ENCODE results near the gene DHPS.

DHPS gene

DNA sequence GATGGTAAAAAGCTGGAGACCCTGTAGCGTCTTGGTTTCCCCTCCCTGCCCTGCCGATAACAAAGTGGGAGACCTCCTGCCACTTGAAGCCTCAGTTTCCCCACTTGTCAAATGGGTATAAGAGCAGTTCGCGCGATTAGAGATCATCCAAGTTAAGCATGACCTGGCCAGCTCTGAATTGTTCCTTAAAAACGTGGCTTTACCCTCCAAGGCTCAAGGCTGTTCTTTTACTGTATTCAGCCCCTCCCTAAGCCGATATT, 41.6 kb upstream of the DHPS start:
- no peaks in the 10 kb centered on the region for H3K27me3 ChIP-seq (ENCODE audit: insufficient read depth, poor library complexity, severe bottlenecking)
- TF ChIP-seq, protein P1, sequence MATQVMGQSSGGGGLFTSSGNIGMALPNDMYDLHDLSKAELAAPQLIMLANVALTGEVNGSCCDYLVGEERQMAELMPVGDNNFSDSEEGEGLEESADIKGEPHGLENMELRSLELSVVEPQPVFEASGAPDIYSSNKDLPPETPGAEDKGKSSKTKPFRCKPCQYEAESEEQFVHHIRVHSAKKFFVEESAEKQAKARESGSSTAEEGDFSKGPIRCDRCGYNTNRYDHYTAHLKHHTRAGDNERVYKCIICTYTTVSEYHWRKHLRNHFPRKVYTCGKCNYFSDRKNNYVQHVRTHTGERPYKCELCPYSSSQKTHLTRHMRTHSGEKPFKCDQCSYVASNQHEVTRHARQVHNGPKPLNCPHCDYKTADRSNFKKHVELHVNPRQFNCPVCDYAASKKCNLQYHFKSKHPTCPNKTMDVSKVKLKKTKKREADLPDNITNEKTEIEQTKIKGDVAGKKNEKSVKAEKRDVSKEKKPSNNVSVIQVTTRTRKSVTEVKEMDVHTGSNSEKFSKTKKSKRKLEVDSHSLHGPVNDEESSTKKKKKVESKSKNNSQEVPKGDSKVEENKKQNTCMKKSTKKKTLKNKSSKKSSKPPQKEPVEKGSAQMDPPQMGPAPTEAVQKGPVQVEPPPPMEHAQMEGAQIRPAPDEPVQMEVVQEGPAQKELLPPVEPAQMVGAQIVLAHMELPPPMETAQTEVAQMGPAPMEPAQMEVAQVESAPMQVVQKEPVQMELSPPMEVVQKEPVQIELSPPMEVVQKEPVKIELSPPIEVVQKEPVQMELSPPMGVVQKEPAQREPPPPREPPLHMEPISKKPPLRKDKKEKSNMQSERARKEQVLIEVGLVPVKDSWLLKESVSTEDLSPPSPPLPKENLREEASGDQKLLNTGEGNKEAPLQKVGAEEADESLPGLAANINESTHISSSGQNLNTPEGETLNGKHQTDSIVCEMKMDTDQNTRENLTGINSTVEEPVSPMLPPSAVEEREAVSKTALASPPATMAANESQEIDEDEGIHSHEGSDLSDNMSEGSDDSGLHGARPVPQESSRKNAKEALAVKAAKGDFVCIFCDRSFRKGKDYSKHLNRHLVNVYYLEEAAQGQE (IDR thresholded peaks at IDR 0.05; ENCODE audit: insufficient replicate concordance, low read depth) = no peak
- TF ChIP-seq, protein P2, sequence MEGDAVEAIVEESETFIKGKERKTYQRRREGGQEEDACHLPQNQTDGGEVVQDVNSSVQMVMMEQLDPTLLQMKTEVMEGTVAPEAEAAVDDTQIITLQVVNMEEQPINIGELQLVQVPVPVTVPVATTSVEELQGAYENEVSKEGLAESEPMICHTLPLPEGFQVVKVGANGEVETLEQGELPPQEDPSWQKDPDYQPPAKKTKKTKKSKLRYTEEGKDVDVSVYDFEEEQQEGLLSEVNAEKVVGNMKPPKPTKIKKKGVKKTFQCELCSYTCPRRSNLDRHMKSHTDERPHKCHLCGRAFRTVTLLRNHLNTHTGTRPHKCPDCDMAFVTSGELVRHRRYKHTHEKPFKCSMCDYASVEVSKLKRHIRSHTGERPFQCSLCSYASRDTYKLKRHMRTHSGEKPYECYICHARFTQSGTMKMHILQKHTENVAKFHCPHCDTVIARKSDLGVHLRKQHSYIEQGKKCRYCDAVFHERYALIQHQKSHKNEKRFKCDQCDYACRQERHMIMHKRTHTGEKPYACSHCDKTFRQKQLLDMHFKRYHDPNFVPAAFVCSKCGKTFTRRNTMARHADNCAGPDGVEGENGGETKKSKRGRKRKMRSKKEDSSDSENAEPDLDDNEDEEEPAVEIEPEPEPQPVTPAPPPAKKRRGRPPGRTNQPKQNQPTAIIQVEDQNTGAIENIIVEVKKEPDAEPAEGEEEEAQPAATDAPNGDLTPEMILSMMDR (IDR thresholded peaks at IDR 0.05; ENCODE audit: insufficient read depth, low read length) = no peak
- TF ChIP-seq GABPA (IDR thresholded peaks at IDR 0.05; ENCODE audit: low read depth) = no peak
- TF ChIP-seq POLR2AphosphoS5 (IDR thresholded peaks at IDR 0.05; ENCODE audit: low read depth) = no peak
- TF ChIP-seq SPI1 (IDR thresholded peaks at IDR 0.05; ENCODE audit: borderline replicate concordance, low read depth) = no peak
- peak overlapping the region; percentile 93 for H3K27ac ChIP-seq (replicated peaks)
- H3K4me3 ChIP-seq (replicated peaks; ENCODE audit: insufficient read depth, low read length) = peak overlapping the region; percentile 88
- peak in 1 of 2 experiments; percentile 21 for DNase-seq (ENCODE audit: low read depth in 1 of 2, low spot score in 1 of 2)

DNA sequence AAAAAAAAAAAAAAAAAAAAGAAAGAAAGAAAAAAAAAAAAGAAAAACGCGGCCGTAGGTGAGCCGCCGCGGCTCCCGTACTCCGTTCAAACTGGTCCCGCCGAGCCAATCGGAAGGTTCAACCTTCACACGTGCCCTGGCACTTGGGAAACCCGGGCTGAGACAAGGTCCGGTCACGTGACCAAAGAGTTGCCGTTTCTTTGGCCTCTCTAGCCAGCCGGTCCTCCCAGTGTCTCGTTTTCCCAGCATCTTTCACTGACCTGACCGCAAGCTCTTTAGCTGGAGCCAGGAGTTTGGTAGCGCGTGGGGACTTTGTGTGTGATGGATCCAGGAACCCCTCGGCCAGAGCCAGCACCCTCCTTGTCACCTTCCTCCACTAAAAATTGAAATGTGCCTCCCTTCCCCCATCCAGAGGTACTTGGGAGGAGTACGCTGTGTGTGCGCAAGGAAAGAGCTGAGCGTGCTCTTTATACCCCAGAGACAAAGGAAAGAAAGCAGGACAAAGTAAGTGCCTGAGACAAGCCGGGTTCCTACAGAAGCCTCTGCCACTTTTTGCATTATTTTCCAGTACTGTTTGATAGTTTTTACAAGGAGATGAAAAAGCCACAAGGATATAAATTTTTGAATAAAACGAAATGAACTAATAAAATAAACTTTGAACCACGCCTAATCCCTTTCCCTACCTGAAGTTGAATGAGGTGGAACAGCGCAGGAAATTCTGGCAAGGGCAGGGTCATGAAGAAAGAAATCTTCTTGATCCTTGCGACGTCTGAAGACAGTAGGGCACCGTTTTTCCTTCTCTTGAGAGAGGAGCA, 41.1 kb upstream of the DHPS start:
- TF ChIP-seq, protein P1 (IDR thresholded peaks at IDR 0.05; ENCODE audit: insufficient replicate concordance, low read depth) = no peak
- TF ChIP-seq, protein P2 (IDR thresholded peaks at IDR 0.05; ENCODE audit: insufficient read depth, low read length) = no peak
- TF ChIP-seq SPI1 (IDR thresholded peaks at IDR 0.05; ENCODE audit: borderline replicate concordance, low read depth) (no peak), POLR2AphosphoS5 (IDR thresholded peaks at IDR 0.05; ENCODE audit: low read depth) (peak; percentile 57; the same call in 1 of the 2 replicates), GABPA (IDR thresholded peaks at IDR 0.05; ENCODE audit: low read depth) (peak; percentile 64)
- no peaks in the 10 kb centered on the region for H3K27me3 ChIP-seq (ENCODE audit: insufficient read depth, poor library complexity, severe bottlenecking)
- DNase-seq (ENCODE audit: low read depth in 1 of 2, low spot score in 1 of 2) = peak; percentile 99
- peak overlapping the region; percentile 93 for H3K27ac ChIP-seq (replicated peaks)
- H3K4me3 ChIP-seq (replicated peaks; ENCODE audit: insufficient read depth, low read length) = peak overlapping the region; percentile 88

DNA sequence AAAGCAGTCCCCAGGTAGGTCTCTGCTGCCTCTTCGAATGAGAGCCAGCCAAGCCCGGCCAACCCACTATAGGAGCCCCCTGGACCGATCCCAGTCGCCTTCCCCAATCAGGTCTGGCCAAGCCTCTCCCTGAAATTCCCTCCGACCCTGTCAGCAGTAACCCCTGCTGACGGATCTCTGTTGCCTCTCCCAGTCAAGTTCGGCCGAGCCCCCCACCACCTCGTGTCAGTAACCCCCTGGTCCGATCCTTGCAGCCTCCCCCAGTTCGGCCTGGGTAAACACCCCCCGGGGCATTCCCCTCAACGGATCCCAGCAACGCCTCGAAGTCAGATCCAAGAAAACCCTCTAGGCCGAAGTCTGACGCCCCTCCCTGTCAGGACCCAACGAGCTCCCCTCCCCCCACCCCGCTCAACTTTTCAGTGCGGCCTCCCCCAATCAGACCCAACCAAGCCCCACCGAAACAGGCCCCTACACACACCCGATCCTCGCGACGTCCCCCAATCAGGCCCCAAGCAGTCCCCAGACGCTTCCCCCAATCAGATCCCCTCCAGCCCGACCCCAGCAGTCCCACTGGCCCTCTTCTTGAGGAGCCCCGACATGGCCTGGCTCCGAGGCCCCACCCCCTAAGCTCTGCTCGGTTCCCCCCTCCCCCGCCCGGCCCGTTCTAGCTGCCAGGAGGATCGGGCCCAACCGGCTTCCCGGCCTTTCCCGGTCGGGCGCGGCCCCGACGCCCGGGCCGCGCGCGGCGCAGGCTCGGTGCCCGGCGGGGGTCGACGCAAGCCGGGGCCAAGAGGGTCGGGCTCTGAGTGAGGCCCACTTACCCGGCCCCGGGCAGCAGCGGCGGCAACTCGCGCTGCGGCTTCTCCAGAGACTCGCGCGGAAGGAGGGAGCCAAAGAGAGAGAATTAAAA, 40.2 kb upstream of the DHPS start:
- peak; percentile 34 to 72 for DNase-seq (ENCODE audit: low read depth in 1 of 2, low spot score in 1 of 2)
- peak overlapping the region; percentile 93 for H3K27ac ChIP-seq (replicated peaks)

More for the DNA sequence above, 40.2 kb upstream of the DHPS start:
- no peak for TF ChIP-seq POLR2AphosphoS5 (IDR thresholded peaks at IDR 0.05; ENCODE audit: low read depth)
- Histone ChIP-seq H3K27me3 (ENCODE audit: insufficient read depth, poor library complexity, severe bottlenecking) (no peaks in the 10 kb centered on the region), H3K4me3 (replicated peaks; ENCODE audit: insufficient read depth, low read length) (peak overlapping the region; percentile 88)
